DMS79 treated with DMSO at 0.1 percent for 48 hours (cell line): ENCODE data around the gene TBC1D19.
"Not testable (repeated sequence)": the region's sequence is repeated elsewhere in the genome, so short reads cannot be mapped to it uniquely, and the experiment has no call there.

Experiments
- DNase-seq: peaks from one replicate; lab custom pipeline; 2025; lab: John Stamatoyannopoulos, UW

TBC1D19 gene

DNA sequence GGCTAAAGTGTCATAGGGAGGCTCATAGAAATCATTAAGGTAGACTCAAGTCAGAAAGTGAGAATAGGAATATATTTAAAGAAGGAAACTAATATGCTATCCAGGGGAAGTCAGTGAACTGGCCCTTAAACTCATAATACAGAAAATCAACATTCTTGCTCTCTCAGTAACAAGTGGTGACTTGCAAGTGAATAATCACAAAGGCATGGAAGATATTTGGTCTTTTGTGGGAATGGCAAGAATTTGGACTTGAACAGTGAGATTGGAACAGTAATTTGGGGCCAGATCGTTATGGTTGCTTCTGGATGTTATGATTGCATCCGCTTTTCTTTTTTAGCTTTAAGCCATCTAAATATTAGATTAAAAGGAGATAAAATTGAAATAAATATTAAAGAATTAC is 103.8 kb downstream of the TBC1D19 start:
- DNase-seq: no peak

DNA sequence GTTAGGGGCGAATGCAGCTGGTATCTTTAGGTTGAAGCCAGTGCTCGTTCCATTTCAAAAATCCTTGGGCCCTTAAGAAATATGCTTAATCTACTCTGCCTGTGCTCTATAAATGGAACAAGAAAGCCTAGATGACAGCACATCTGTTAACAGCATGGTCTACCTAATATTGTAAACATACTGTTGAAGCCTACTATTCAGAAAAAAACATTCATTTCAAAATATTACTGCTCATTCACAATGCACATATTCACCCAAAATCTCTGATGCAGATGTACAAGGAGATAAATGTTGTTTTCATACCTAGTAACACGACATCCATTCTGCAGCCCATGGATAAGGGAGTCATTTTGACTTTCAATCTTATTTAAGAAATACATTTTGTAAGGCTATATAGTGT is 106.6 kb downstream of the TBC1D19 start:
- DNase-seq: no peak

DNA sequence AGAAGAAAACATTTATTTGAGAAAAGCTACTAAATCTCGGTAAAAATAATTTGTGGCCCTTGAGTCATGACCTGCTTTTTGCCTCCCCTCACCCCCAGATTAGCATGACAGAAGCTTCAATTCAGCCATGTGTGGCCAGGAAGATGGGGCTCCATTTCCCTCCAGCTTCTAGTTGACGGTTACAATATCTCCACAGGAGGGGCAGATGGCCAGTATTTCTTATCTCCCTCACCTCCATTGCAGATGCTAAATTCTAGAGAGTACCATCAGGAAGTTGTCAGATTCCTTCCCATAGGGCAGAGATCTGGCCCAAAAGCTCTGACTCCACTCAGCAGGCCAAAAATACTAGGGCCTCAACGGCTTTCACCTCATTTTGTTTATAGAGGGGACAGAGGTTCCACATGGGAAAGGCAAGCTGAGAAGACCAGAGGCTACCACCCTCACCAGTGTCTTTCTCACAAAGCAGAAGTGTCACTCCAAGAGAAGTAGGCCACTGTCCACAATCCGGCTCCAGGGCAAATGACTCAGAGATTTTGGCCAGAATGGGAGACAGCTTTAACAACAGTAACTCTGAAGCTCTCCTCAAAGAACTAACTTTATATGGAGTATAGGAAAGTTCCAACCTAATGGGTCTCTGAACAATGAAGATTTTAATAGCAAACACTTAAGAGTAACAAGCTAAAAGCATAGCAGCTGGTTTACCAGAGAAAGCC is 108.3 kb downstream of the TBC1D19 start:
- no peak for DNase-seq

DNA sequence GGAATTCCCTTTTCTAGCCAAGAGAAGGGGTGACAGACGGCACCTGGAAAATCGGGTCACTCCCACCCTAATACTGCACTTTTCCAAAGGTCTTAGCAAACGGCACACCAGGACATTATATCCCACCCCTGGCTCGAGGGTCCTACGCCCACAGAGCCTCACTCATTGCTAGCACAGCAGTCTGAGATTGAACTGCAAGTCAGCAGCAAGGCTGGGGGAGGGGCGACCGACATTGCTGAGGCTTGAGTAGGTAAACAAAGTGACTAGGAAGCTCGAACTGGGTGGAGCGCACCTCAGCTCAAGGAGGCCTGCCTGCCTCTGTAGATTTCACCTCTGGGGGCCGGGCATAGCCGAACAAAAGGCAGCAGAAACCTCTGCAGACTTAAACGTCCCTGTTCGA is 110.2 kb downstream of the TBC1D19 start:
- not testable (repeated sequence) for DNase-seq

DNA sequence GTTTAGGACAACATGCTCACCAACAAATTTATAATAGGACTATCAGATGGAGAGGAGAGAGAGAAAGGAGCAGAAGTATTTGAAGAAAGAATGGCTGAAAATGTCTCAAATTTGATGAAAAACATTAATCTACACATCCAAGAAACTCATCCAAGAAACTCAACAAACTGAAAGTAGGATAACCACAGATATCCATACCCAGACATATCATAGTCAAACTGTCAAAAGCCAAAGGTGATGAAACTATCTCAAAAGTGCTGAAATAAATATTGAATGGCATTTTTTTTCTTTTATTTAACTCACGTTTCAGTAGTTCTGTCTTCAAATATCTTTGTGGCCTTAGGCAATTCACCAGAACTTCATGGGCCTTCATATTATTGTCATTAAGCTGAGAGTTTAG is 116.2 kb downstream of the TBC1D19 start:
- no peak for DNase-seq

DNA sequence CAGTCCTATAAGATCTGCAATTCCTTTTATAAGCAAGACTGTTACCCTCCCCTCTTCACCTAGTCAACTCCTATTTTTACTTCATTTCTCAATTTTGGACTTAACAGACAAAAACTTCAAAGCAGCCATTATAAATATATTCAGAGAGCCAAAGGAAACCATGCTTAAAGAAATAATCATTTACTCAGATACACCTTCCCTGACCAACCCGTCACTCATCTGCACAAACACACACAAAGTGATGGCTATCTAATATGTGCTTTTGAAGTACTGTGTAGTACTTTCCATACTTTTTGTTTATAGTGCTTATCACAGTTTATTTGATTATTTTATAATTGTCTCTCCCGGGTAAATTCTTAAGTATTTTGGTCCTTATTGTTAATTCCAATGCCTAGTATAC is 117.2 kb downstream of the TBC1D19 start:
- no peak for DNase-seq

DNA sequence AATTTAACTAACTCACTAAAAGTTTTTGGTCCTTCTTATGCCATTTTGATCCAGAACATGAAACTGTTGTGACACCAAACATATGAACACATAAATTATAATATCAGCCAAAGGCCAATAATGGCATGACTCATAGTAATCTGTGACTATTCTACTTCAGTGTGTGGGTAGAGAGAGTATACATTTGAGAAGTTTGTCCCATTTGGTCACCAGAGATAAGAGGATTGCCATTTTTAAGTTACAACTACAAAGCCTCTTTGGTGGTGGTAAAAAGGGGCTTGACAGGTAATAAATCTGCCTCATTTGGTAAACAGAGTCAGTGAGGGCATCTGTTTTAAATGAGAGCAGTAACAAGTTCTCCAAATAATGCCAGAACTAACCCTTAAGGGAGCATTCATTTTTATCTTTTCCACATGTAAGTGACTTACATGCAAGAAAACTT is 117.9 kb downstream of the TBC1D19 start:
- no peak for DNase-seq

DNA sequence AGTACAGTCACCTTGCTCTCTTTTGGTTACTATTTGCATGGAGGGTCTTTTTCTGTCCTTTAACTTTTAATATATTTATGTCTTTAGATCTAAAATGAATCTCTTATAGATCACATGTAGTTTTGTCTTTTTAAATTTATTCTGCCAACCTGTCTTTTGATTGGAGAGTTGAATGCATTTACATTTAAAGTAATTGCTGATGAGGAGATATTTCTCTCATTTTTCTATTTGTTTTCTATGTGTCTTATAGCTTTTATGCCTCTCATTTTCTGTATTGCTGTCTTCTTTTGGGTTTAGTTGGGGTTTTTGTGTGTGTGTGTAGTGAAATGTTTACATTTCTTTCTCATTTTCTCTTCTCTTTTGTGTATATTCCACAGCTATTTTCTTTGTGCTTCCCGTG is 123.5 kb downstream of the TBC1D19 start:
- DNase-seq: no peak

DNA sequence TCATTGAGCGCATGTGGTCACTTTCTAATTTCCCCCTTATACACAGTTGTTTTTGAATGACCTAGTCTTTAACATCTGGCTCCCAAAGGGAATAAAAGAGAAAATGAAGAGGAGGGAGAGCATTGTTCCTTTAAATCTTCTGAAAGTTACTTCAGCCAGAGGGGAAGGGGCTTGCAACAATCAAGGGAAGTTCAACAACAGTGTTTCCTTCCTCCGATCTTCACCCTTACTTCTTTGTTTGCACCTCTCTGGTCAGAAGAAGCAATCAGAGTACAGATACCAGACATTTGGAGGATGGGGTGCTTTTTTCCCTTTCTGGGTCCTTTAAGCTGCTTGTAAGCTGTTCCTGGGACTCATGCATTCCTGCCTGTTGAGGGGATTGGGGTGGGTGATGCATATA is 125.4 kb downstream of the TBC1D19 start:
- DNase-seq: no peak

DNA sequence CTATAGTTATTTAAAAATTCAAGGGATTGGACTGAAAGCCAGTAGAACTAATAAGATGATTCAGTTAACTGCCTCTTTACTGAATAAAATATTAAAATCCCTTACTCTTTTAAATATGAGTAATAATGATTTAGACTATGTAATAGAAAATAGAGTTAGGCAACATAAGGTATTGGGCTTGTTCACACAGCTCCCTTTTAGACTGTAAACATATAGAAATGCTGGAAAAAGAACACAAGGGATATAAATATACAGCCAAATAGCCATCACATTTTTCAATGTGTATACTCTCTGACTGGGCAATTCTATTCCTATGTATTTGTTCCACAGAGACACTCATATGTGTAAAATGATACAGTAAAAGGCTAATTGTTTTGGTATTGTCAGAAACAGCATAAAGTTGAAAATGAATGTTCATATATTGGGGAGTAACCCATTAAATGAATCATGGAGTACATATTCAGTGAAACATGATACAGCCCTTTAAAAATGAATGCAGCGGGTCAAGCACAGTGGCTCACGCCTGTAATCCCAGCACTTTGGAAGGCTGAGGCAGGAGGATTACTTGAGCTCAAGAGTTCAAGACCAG is 129.8 kb downstream of the TBC1D19 start:
- no peak for DNase-seq

DNA sequence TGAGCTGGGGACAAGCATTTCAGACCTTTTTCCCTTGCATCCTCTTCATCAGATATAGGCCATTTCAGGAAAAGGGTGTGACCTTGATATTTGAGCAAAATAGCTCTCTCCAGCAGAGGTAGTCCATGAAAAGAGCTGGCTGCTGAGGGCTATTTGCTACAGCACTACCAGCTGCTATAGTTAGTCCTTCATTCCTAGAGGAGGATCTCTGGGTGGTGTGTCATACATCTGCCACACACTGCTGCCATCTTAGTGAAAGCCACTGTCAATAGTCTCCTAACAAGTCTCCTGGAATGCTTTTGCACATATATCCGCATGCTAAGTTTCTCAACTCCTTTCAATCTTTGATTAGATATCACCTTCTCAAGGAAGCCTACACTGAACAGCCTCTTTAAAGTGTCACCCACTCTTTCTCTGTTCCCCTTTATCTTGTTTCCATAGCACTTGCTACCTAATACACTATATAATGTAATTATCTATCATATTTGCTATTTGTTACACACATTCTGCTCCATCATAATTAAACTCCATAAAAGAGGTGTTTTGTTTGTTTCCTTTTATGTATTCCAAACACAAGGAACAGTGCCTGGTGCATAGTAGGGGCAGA is 131.9 kb downstream of the TBC1D19 start:
- DNase-seq: no peak

DNA sequence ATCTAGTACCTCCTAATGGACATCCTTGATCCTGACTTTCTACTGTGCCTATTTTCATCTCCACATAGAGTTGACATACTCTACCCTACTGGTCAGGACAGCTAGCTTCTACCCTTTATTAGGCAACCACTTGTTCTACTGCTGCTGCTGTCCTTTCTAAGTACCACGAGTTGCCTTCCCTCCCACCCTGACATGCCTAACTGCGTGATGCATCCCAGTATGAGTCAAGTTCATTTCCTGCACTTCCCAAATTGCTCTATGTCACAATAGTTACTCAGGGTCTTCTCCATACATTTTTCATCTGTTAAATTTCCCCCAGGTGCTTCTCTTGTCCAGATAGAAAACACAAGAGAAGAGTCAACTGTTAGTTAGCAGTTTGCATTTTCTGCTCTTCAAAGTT is 133.4 kb downstream of the TBC1D19 start:
- DNase-seq: no peak

DNA sequence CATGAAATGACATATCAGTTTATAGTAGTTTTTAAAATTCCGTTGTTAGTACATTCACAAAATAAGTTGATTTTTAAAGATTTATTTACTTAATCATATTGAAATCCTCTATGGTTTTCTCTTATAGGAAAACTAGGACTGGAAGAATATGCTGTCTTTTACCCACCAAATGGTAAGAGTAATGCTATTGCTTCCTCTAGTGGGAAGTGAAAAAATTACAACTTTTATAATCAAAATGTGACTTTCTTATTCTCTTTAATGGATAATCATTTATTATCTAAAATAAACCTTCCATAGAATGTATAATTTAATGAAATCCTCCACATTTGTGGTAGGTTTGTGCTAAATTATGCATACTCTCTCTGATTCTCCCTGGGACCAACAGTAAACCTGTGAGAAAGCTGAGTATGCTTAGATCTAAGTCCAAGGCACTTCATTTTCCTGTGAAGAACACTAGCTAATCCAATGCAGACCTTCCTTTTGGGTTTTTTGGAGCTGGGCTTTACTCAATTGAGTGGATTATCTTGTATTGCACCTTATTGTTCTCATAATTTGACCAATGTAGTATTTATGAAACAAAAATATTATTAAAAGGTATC is 136.2 kb downstream of the TBC1D19 start:
- no peak for DNase-seq

DNA sequence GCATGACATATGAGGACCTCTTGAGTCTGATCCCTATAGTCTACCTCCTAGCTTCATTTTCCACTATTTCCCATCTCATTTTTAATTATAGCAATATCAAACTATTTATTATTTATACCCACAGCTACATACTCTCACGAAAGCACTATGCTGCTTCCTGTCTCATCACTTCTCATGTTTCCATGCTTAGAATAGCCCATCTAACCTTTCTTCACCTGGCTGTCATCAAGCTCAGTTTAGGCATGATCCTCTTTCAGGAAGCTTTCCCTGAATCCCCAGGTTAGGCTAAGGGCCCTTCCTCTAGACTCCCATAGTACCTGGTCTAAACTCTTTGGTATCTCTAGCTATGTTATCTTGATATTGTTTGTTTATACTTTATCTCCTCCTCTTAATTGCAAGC is 137.8 kb downstream of the TBC1D19 start:
- DNase-seq: no peak

DNA sequence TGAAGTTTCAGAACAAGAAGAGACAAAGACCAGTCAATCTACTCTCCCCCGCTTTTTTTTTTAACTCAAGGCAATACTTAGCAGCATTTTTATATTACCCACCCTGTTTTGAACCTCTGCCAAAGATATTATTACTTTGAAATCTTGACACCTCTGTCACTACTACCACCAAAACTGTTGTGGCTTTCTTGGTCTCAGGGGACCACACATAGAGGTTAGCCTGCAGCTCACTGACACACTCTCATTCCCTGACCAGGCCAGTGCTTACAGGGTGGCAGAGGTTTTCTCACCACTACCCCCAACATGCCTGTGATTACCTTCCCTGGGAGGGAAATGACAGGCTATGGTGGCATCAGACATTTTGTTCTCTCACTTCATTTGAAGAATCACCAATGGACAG is 139.3 kb downstream of the TBC1D19 start:
- no peak for DNase-seq

DNA sequence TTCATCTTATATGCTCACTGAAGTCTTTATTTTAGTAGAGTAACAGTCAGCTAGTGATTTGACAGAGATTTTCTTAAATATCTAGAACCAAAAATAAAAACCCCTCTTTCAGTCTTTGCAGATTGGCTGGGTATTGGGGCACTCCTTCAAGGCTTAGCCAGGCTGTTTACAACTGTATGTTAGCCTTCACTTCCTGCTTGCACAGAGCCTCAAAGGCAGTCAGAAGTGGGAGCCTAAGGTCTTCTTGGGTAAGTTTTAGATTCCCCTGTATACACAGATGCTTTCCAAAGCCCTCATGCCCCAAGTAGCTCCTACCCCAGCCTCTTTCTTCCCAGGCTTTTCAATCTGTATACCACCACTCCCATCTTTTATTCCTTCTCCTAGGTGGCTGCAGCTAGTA is 140.7 kb downstream of the TBC1D19 start:
- no peak for DNase-seq

DNA sequence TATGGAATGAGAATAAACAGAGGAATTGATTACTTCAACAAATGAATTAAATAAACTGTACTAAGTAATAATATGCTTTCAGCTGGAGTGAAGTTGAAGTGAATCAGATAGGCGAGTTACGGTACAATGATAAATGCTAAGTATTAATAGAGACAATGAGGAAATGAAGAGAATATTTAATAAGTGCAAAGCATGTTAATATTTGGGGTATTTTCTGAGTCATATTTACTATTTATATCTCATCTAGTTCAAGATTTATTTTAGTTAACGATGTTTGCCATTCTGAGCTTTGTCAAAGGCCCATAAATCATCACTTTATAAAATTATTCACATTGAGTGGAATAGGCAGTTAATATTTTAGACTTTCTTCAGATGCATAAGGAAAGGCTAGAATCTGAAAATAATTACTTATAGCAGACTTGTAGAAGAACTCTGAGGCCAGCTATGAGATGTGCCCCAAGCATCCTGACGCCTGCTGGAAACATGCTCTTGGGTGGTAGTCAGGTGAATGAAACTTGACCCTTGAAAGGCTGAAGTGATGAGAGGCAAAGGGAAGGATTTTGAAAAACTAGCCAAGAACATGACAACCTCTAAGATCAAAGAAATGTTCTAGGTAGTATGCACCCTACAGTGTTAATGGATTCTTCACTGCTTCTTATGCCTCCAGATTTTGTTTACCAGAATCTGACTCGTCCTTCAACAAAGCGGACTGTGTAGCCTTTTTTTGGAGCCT is 142.9 kb downstream of the TBC1D19 start:
- DNase-seq: peak; percentile 1

DNA sequence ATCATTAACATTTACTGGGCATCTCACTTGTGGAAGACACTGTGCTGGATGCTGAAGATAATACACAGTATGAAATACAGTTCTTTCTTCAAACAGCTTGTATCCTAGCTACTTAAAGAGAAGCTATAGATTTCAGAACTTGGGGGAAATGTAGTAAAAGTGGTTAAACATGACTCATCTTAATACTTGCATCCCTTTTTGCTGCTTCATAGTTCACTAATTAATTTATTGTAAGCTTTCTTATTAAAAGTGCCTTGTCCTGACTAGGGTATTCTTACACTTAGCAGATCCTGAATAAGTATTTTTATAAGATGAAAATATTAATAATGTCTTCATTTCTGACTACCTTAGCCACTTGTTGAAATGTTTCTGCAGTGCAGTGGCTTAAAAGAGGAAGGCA is 144.0 kb downstream of the TBC1D19 start:
- no peak for DNase-seq

DNA sequence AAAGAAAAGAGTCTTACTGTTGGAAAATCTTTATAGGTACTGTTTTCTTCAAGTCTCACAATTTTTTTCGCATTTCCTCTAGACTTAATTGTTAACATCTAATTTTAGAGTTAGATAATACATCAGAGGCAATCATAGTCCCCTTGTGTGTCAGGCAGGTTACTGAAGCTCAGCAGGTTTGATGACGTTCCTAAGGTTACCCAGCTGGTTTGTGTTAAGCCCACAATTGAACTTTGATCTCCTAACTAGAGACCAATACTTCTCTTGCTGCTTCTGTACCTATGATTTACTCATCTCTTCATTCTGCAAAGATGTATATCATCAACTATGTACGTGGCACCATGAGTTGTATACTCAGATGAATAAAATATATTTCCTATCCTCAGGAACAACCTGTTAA is 145.1 kb downstream of the TBC1D19 start:
- no peak for DNase-seq

DNA sequence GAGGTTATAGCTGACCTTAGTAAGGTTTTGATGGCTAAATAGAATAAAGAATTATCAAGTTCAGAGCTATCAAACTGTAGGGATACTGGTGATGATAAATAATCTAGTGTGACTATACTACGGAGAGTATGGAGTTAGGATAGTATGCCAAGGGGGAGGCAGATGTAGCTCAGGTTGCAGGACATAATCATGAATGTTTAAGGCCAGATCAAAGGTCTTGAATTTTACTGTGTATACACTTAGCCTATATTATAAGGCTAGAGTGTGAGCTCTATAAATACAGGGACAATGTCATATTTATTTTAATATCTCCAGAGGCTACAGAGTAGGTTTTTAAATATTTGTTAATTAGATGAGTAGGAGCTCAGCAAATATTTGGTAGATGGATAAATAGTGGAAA is 145.7 kb downstream of the TBC1D19 start:
- no peak for DNase-seq

DNA sequence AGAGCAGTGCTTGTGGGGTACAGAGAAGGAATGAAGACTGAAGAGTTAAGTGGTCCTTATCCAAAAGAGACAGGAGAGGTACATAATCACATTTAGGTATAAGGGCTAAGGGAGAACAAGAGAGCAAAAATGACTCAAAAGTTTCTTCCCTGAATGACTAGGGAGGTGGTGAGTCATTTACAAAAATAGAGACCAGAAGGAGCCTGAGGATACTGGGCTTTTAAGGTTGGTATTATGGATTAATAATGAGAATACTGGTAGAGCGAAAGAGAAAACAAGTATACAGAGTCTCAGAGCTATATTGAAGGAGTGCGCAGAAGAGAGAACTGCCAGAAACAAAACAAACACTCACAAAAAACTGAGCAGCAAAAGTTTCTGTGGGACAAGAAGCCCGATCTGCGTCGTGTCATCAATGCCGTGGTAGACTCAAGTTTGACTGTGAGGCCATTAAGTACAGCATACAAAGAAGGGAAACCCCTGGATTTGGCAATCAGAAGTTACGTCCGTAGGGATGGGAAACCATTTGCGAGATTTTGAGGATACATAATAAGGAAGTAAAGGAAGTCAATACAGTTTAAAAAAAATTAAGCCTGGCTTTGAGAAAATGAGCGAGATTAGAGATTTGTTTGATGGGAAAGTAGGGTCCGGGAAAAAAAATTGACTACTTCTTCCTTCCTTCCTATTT is 147.6 kb downstream of the TBC1D19 start:
- DNase-seq: no peak

DNA sequence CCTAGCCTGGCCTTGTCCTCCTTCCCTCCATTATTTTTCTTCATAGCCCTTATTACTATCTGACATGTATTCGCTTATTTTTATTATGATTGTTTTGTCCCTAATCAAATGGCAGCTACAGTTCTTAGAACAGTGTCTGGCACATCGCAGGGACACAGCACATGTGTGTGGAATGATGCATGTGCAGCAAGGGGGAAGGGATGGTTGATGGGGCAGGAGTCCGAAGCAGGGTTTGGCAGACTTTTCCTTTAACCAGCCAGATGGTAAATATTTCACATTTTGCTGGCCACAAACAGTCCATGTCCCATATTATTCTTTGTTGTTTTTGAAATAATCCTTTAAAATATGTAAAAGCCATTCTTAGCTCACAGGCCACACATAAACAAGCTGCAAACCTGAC is 148.5 kb downstream of the TBC1D19 start:
- DNase-seq: no peak
